NCI-H2107 (cell line): ENCODE measurements around the gene NMRAL1.
A peak's percentile ranks its signal among the peaks of the same experiment; 100 is the strongest.

ENCODE experiments used
- DNase-seq: peaks from one replicate; lab custom pipeline; 2025; lab: John Stamatoyannopoulos, UW

Gene NMRAL1

GRCh38 chr16:4426021-4426684 is 48.3 kb downstream of the NMRAL1 start:
- no peak for DNase-seq

GRCh38 chr16:4425378-4426020 is 48.9 kb downstream of the NMRAL1 start, which contains the start of gene DNAJA3:
Gene DNAJA3 (plus strand): TSS chr16:4425868. CDS start chr16:4425882, 14 bp downstream.
- DNase-seq, result peak; percentile 79

- no peak for DNase-seq
These were observed 53.8 kb downstream of the NMRAL1 start for GRCh38 chr16:4420505-4421105.

- no peak for DNase-seq
These were observed 54.9 kb downstream of the NMRAL1 start for GRCh38 chr16:4419402-4419959.

GRCh38 chr16:4416200-4417032 is 58.0 kb downstream of the NMRAL1 start, which contains the start of gene CORO7:
Gene CORO7 (minus strand): TSS chr16:4416596. CDS start chr16:4416518, 78 bp downstream.
- DNase-seq, result peak; percentile 89

GRCh38 chr16:4415538-4416199 is 58.8 kb downstream of the NMRAL1 start:
- DNase-seq, result no peak

GRCh38 chr16:4414187-4414917 is 60.1 kb downstream of the NMRAL1 start:
- no peak for DNase-seq

GRCh38 chr16:4412854-4413253 is 61.6 kb downstream of the NMRAL1 start:
- DNase-seq, result no peak

- DNase-seq, result no peak
These were observed 62.3 kb downstream of the NMRAL1 start for GRCh38 chr16:4412159-4412558.
